Measurements from ENCODE around the gene UBA3.

UBA3 gene

DNA sequence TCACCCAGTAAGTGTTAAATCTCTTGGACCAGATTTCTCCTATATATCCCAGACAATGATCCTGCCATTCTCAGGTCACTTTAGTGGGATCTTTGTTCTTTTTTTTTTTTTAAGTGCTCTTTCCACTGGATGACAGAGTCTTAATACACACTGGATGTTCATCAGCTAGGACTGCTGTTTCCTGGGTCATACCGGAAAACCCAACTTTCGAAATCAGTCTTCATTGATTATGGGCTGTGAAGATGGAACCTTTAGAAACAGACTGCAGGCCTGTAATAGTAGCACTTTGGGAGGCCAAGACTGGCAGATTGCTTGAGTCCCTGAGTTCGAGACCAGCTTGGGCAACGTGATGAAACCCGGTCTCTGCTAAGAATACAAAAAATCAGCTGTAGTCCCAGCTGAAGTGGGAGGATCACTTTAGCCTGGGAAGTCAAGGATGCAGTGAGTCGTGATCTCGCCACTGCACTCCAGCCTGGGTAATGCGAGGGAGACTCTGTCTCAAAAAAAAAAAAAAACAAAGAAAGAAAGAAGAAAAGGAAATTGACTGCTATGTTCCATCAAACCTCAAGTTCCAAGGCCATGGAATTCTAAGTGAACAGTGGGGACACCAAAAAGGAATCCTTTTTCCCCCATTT is 69.0 kb downstream of the UBA3 start:
- DNase-seq (ENCODE audit: low spot score) = no peak

DNA sequence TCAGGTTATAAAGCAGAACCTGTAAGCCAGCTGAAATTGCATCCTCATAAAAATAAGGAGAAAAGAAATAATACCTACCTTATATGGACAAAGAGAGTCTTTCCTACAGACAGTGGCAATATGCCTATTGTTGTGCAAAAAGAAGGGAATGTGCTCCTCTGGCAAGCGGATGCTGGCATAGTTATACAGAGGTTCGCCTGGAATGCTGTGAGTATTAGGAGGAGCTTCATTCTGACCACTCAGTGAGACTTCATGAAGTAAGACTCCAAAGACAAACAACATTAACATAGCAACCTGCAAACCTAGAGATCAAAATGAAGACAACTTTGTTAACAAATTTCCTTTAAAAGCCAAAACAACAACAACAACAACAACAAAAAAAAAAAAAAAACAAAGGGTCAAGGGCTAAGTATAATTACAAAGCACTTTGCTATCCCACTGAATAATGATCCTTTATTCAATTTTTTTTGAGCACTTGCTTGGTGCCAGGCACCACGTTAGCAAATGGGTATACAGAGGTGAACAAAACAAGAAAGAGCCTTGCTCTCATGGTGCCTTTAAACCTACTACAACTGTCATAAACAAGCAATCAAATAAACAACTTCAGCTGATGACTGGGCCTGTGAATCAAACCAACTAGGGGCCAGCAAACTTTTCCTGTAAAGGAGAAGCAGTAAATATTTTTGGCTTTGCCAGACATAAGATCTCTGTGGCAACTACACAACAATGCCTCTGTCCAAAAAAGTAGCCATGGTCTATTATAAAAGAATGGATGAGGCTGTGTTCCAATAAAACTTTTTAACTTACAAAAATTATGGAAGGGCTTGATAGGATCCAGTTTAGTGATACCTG is 70.4 kb downstream of the UBA3 start:
- peak; percentile 76 for DNase-seq (ENCODE audit: low spot score)

DNA sequence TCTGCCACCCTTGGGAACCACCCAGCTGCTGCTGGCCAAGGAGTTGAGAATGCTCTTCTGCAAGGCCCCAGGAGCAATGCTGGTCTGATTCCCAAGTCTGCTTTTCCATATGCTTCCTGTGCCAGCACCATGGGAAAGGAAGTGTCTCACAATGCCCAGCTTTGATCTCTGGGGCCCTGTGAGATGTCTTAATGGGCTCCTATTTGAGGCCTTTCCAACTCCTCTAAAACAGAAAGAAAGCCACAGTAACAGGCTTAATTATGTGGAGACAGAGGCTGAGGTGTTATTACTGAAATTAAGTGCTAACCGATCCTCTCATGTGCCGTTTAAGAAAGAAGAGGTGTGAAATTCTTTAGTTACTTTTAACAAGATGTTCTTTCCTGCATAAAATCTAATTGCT is 71.2 kb downstream of the UBA3 start:
- no peak for DNase-seq (ENCODE audit: low spot score)

DNA sequence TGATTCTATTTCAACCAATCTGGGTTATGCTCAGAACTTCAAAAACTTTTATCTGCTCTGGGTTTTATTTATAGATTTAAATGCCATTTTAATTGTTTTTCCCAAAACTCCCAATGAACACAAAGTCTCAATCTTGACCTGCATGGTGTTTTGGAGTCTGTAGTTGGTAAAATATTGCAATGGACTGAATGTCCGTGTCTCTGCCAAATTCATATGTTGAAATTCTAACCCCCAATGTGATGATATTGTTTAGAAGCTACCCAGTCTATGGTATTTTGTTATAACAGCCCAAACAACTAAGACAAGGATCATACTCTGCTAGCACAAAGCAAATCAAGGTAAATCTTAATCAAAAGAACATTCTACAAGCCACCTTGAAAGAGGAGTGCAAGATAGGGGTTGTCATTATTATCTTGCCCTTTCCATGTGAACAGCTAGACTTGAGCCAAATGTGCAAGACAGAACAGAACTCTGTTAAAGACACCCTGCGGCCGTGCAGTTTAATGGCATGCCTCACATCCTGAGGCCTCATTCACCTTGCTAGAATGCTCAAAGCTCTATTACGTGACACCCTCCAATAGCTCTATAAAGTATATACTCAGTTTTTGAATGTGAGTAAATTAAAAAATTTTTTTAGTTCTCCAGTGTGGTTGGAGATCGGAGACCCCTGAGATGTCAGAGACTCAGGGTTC is 74.2 kb downstream of the UBA3 start:
- DNase-seq (ENCODE audit: low spot score) = no peak

DNA sequence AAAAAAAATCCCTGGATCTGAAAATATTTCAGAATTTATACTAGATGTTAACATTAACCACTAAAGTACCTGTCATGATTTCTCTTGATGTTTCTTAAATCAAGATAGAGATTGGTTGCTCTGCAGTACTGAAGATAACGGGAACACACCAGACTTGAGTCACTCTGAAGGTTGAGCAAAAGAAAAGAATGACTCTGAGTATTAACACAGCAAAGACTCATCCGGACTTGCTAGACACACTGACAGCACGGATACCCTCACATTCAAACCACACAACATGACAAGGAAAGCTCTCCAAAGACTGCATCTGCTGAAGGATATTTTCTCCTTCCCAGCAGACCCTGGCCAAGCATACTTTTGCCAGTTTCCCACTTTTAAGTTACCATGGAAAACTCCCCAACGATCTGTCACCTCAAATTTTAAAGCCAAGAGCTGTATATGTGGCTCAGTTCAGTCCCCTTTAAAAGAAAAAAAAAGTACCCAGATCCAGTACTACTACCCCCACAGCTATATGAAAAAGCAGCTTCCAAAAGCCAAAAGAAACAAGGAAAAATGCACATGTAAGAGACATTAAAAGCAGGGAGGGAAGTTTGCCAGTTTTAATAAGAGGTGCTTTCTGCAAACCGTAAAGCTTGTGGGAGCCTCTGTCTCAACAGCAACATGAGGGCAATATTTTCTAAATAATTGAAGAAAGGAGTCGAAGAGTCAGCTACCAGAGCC is 74.9 kb downstream of the UBA3 start:
- no peak for DNase-seq (ENCODE audit: low spot score)
